Stimulated activated CD8-positive, alpha-beta memory T cell treated with anti-CD3 and anti-CD28 coated beads, Interleukin-2, amount 100 ng/mL, for 48 hours (primary cell): Measurements from ENCODE around the gene NOP10.
A peak's percentile ranks its signal among the peaks of the same experiment; 100 is the strongest.
"Not testable (repeated sequence)": the region's sequence is repeated elsewhere in the genome, so short reads cannot be mapped to it uniquely, and the experiment has no call there.

Experiments used
- DNase-seq, 2 donors: peaks; one replicate each; pipeline ENCODE4 v3.0.0-alpha.2; 2020; ENCODE audit warnings: low read depth in 2 of 2

The NOP10 gene

DNA sequence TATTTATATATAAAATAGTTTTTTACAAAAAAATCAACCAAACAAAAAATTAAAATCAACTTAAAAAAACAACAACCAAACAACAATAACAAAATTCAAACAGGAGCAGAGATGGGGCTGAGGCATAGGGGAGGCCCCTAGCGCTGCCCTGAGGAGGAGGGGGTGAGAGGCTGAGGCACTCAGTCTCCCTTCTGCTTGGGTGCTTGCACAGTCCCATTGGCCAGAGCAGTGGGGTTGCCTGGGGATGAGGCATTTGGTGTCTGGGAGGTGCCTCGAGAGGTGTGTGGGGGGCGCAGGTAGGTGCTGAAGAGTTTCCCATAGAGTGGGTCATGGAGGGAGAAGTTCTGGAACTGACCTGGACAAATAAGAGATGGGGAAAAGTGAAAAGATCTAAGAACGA is 16.0 kb upstream of the NOP10 start:
- DNase-seq = no peak

- no peak for DNase-seq
These were observed 15.4 kb upstream of the NOP10 start for GRCh38 chr15:34358367-34358766.

DNA sequence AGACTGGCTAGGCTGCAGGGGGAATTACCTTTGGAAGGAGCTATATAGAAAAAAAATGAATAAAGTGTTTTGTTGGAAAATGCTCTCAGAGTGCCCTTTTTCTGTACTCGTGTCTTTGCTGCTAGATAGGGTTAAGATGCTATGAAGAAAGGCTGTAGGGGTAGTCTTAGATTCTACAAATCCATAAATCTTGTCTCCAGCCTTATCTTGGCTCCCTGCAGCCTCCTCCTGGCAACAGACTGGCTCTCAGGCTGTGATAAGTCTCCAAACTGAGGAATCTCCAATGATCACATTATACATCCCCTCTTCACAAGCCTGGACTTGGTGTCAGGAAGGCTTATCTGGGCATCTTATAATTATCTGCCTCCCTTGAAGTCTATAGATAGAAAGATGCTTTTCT is 14.7 kb upstream of the NOP10 start:
- DNase-seq = no peak

- no peak for DNase-seq
These were observed 12.3 kb upstream of the NOP10 start for GRCh38 chr15:34355241-34355640.

DNA sequence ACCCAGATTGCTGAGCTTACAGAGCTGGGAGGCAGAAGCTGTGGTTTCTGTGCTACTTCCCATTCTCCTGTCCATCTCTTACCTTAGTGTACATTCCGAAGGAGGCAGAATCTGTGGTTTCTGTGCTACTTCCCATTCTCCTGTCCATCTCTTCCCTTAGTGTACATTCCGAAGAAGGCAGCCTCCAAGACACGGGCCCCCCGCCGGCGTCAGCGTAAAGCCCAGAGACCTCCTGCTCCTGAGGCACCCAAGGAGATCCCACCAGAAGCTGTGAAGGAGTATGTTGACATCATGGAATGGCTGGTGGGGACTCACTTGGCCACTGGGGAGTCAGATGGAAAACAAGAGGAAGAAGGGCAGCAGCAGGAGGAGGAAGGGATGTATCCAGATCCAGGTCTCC is 11.3 kb upstream of the NOP10 start:
- DNase-seq = no peak

GRCh38 chr15:34353627-34354026 is 10.7 kb upstream of the NOP10 start:
- no peak for DNase-seq

- DNase-seq = not testable (repeated sequence)
These were observed 10.1 kb upstream of the NOP10 start for GRCh38 chr15:34352996-34353395.

DNA sequence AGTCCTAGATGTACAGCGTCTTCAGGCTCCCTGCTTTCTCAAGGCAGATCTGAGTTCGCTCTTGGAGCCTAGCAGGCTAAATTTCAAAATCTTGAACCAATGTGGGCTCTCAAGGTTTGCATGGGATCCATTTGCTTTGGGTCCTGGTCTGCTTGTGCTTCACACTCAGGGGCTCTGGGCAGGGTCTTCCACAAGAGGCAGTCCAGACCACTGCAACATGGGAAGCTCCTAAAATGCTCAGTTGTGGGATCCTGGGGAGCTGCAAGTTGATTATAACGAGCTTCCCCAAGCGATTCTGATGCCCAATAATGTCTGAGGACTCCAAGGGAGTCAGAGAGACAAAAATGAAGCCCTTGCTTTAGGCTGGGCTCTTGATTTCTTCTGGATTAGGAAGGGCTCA is 6.8 kb upstream of the NOP10 start:
- no peak for DNase-seq

GRCh38 chr15:34348735-34349300 is 5.9 kb upstream of the NOP10 start:
- no peak for DNase-seq

GRCh38 chr15:34347951-34348638 is 5.2 kb upstream of the NOP10 start:
- DNase-seq = no peak

- DNase-seq = not testable (repeated sequence)
These were observed 661 bp downstream of the NOP10 start for GRCh38 chr15:34342213-34342736.

DNA sequence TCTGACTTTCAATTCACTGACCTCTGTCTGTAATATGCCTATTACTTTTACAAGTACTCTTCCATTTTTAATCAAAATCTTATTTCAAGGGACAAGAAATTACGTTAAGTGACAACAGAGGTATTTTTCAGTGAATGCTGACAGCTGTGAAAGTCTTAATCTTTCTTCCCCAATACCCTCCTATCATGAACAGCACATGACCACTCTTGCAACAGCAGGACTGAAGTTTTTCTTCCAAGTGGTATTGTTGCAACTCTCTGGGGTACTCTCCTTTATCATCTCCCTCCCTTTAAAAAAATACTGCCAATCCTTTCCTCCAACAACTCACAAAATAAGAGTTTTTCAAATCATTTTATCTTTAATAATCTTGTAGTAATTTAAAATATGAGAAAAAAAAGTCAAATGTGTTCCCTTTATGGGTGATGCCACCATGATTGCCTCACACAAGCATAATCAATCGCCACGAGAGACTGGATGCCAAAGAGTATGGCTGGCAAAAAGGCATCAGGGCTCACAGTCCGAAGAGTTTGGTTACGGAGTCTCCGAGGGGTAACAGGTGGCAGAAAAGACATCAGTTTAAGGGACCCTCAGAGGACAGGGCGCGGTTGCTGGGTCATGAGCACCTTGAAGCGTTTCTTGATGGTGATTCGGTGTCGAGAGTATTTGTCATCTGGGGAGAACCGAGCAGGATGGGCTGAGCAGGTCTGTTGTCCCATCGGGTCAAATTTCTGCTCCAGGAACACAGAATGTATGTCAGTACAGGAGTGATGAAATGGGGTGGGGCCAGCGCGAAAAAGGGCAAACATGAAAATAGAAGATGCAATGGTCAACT is 1.3 kb downstream of the NOP10 start:
- no peak for DNase-seq

GRCh38 chr15:34339946-34340345 is 3.0 kb downstream of the NOP10 start:
- no peak for DNase-seq

GRCh38 chr15:34338347-34338746 is 4.6 kb downstream of the NOP10 start:
- no peak for DNase-seq

GRCh38 chr15:34337557-34338306 is 5.2 kb downstream of the NOP10 start, which contains the start of gene SLC12A6:
TSS of gene SLC12A6 (minus strand) at chr15:34337781. CDS start at chr15:34336680, 1,101 bp downstream.
- peak; percentile 86 to 95 for DNase-seq

- DNase-seq = peak in 1 of 2 donors; percentile 12
These were observed 5.9 kb downstream of the NOP10 start for GRCh38 chr15:34336991-34337556.

DNA sequence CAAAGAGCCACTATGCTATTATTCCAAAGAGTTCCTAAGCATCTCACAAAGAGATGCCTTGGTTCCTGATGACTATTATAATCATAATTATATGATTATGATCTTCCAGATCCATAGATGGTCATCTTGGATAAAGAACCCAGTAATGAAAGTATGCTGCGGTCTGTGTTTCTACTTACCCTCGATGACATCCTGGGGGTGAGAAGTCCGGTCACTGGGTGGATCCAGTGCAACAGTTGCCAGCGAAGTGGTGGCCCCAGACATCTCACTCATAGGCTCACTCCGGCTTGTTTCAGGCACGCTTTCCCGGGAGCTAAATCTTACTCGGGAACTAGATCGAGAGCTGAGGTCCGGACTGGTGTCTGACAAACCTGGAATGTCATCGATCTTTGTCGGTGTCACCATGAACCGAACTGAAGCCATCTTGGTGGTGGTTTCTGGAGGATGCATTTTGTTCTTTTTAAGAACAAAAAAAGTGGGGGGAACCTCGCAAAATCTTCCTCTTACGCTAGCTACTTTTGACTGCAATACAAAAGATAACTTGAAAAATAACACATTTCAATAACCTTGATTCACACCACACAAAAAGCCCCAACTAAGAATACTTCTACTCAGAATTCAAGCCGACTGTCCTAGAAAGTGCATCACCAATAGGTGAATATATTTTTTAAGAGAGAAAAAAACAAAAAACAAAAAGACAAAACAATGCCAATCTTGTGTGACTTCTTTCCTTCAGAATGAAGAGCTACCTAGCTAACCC is 6.5 kb downstream of the NOP10 start:
- DNase-seq = no peak

DNA sequence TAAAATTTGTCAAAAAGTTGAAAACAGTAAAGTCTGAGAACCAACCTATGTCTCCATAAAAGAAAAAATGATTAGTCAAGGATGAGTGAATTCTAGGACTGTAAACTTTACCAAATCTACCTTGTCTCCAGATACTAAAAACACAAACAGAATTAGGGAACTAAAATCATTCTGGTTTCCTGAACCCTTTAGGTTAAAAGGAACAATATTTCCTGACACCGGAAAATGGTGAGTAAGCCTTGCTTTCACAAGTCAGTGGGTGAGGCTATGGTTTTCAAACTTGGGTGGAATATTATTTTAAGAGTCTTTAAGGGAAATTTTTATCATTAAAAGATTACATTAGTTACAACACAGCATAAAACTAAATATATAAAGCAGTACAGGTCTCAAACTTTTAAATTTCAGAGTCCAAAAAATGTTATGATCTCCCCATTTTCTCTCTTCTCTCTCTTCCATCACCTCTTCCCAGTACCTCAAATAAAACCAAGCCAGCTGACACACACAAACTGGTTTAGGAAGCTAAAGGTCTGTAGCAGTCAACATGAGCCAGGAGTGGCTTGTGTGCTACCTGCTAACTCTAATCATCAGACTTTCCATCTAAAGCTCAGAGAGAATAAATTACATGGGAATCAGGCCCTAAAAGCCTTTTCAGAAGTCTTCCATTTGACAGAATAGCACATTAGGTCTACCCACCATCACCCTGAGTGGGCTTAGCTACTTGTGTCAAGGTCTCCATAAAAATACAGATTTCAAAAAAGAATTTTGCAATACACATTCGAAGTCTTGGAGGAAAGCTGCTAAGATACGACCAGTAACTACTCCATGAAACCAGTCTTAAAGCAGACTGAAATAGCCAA is 7.5 kb downstream of the NOP10 start:
- DNase-seq = no peak

GRCh38 chr15:34334672-34335071 is 8.3 kb downstream of the NOP10 start:
- DNase-seq = no peak
